22Rv1 (cell line): ENCODE results near the gene CCNL1.

Source experiments
- CTCF ChIP-seq: fragments of 450-650 bp; IDR thresholded peaks from 2 replicates; pipeline ENCODE4 v1.5.1; 2017; ENCODE audit warnings: mild to moderate bottlenecking
- ZFX ChIP-seq: fragments of 450-650 bp; IDR thresholded peaks from 2 replicates; pipeline ENCODE4 v1.6.1; 2017; ENCODE audit warnings: antibody characterized with exemption, borderline replicate concordance

- no peak for TF ChIP-seq CTCF
- no peak for TF ChIP-seq ZFX
These were observed 59.9 kb downstream of the CCNL1 start for GRCh38 chr3:157100096-157100477.
